MM.1S (cell line): ENCODE data around the gene GZF1.

Experiments used
- DNase-seq: peaks from one replicate; pipeline ENCODE4 v3.0.0-alpha.2; 2015
- H2AFZ ChIP-seq: fragments of 300-600 bp; sonication (generic); 2 replicates; pipeline ENCODE4 v1.6.0; 2016; ENCODE audit warnings: antibody characterized with exemption, low read length
- H3F3A ChIP-seq: fragments of 300-600 bp; sonication (generic); 2 replicates; pipeline ENCODE4 v1.6.1; 2016; ENCODE audit warnings: mild to moderate bottlenecking, antibody characterized with exemption, low read length, moderate library complexity, mixed read lengths; ENCODE audit not compliant: insufficient read depth
- H3K27ac ChIP-seq: fragments of 300-600 bp; sonication (generic); 2 replicates; pipeline ENCODE4 v1.5.1; 2016; ENCODE audit warnings: mild to moderate bottlenecking, low read length
- H3K27me3 ChIP-seq: fragments of 300-600 bp; sonication (generic); replicated peaks from 2 replicates; pipeline ENCODE4 v1.6.0; 2016; ENCODE audit warnings: low read length; ENCODE audit not compliant: insufficient read depth
- H3K36me3 ChIP-seq: fragments of 300-600 bp; sonication (generic); replicated peaks from 2 replicates; pipeline ENCODE4 v1.6.1; 2016; ENCODE audit warnings: mild to moderate bottlenecking, low read length, mixed read lengths; ENCODE audit not compliant: insufficient read depth
- H3K4me1 ChIP-seq: fragments of 300-600 bp; sonication (generic); 2 replicates; pipeline ENCODE4 v1.6.1; 2016; ENCODE audit warnings: low read length, mixed read lengths
- H3K4me2 ChIP-seq: fragments of 300-600 bp; sonication (generic); 2 replicates; pipeline ENCODE4 v1.6.0; 2016; ENCODE audit warnings: low read depth, low read length
- H3K4me3 ChIP-seq: fragments of 300-600 bp; sonication (generic); 2 replicates; pipeline ENCODE4 v1.5.1; 2016; ENCODE audit warnings: low read length, mixed read lengths
- H3K79me2 ChIP-seq: fragments of 300-600 bp; sonication (generic); 2 replicates; pipeline ENCODE4 v1.6.1; 2016; ENCODE audit warnings: mixed run types, low read length, mixed read lengths
- H3K9ac ChIP-seq: fragments of 300-600 bp; sonication (generic); 2 replicates; pipeline ENCODE4 v1.6.1; 2016; ENCODE audit warnings: low read length, mixed read lengths
- H3K9me2 ChIP-seq: fragments of 300-600 bp; sonication (generic); replicated peaks from 2 replicates; pipeline ENCODE4 v1.6.1; 2016; ENCODE audit warnings: mild to moderate bottlenecking, low read length, mixed read lengths; ENCODE audit not compliant: insufficient read depth
- H3K9me3 ChIP-seq: fragments of 300-600 bp; sonication (generic); replicated peaks from 2 replicates; pipeline ENCODE4 v1.6.1; 2016; ENCODE audit warnings: mild to moderate bottlenecking, low read length, mixed read lengths; ENCODE audit not compliant: insufficient read depth
- H4K20me1 ChIP-seq: fragments of 300-600 bp; sonication (generic); 2 replicates; pipeline ENCODE4 v1.6.1; 2016; ENCODE audit warnings: mild to moderate bottlenecking, low read length, moderate library complexity, mixed read lengths; ENCODE audit not compliant: insufficient read depth
- EZH2 ChIP-seq: fragments of 300-600 bp; sonication (generic); optimal IDR thresholded peaks from 2 replicates; pipeline ENCODE3; 2017; ENCODE audit warnings: low read depth, mild to moderate bottlenecking, antibody characterized with exemption, low read length, mixed read lengths
- EZH2phosphoT487 ChIP-seq: fragments of 300-600 bp; sonication (generic); IDR thresholded peaks from 2 replicates; pipeline ENCODE4 v1.6.1; 2018; ENCODE audit warnings: antibody characterized with exemption, low read length
- TF ChIP-seq, protein P1 (sequence below): fragments of 300-600 bp; sonication (generic); IDR thresholded peaks from 2 replicates; pipeline ENCODE4 v1.5.1; 2016; ENCODE audit warnings: antibody characterized with exemption, low read length, mixed read lengths

Gene GZF1

DNA sequence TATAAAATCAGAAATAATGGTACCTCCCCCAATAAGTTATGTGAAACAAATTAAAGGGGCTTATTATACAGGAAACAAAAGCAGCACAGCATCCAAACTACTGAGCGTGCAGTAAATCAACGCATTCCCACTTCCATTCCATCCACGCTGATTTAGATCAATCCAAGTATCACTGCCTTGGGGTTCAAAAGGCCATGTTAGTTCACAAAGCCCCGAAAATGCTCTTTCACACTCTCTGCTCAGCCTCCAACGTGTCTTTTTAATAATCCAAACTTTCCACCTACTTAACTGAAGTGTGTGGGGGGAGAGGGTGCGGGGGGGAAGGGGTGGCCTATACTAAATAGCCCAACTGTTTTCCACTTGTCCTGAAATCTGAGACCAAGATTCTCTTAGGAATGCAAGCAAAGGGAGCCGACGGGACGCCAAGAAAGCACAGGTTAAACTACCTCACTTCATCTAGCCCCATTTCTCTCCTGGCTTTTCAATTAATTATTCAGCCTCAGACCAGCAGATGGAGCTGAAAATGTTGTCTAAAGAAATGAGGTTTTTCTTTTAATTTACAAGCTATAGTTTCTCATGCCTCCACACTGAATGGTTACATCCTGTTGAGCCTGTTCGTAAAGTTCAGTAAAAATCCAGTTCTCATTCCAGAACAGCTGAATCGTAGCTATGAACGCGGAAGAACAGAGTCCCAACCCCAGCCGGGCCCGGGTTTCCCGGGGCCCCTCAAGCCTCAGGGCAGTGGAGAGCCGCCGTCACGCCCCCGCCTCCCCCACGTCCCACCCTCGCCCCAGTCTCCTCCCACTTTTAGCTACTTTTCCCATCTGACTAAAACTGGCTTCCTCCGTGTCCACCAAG is 12.4 kb upstream of the GZF1 start:
- TF ChIP-seq EZH2phosphoT487 = no peak
- TF ChIP-seq, protein P1, sequence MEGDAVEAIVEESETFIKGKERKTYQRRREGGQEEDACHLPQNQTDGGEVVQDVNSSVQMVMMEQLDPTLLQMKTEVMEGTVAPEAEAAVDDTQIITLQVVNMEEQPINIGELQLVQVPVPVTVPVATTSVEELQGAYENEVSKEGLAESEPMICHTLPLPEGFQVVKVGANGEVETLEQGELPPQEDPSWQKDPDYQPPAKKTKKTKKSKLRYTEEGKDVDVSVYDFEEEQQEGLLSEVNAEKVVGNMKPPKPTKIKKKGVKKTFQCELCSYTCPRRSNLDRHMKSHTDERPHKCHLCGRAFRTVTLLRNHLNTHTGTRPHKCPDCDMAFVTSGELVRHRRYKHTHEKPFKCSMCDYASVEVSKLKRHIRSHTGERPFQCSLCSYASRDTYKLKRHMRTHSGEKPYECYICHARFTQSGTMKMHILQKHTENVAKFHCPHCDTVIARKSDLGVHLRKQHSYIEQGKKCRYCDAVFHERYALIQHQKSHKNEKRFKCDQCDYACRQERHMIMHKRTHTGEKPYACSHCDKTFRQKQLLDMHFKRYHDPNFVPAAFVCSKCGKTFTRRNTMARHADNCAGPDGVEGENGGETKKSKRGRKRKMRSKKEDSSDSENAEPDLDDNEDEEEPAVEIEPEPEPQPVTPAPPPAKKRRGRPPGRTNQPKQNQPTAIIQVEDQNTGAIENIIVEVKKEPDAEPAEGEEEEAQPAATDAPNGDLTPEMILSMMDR = peak; percentile 44; the same call in 1 of the 2 replicates
- no peaks in the 10 kb centered on the region for H4K20me1 ChIP-seq
- H3K4me1 ChIP-seq = peaks cover 18% of the 10 kb centered on the region
- H2AFZ ChIP-seq = peak overlapping the region; percentile 71
- H3K27ac ChIP-seq = peak overlapping the region; percentile 94
- H3K36me3 ChIP-seq = no peaks in the 10 kb centered on the region
- peaks cover 21% of the 10 kb centered on the region for H3F3A ChIP-seq
- peak overlapping the region; percentile 98 for H3K9ac ChIP-seq
- peak; percentile 73 for DNase-seq
- H3K4me3 ChIP-seq = peak overlapping the region; percentile 98
- H3K9me2 ChIP-seq = no peaks in the 10 kb centered on the region
- H3K79me2 ChIP-seq = peaks cover 46% of the 10 kb centered on the region
- H3K27me3 ChIP-seq = no peaks in the 10 kb centered on the region
- H3K4me2 ChIP-seq = peak overlapping the region; percentile 82
- H3K9me3 ChIP-seq = no peaks in the 10 kb centered on the region

DNA sequence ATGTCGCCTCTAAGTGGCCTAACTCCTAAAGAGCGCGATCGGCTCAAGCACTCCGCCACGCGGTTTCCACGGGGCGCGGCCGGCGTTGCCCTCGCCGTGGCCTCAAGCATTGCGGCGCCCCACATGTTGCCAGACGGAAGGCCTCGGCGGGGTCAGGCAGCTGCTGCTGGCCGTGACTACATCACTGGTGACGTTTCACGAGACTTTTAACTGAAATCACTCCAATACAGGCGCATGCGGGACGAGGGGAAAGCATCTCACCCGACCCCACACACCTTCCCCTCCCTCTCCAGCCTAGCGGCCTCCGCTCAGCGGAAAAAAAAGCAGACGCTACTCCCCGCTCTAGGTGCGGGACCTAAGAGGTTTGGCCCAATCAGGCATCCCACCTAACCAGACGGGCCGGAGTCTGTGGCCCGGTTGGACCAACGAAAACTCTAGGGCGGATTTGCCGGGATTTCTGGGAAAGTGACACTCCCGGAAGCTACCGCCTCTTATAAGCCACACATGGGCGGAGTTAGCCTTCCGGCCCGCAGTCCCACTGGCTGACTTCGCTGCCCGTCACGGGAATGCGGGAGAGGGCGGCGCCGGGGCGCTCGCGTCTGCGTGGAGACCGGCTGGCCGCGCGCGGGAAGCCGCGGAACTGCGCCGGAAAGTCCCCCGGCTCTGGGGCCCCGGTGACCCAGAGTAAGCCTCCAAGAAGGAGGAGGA is 11.6 kb upstream of the GZF1 start, which contains the start of gene NXT1:
TSS of gene NXT1 (plus strand) at position 596 of the 708 bp plus-strand sequence. CDS start 3,251 bp downstream, outside the sequence.
- peak; percentile 97 for DNase-seq
- Histone ChIP-seq H3F3A (peaks cover 22% of the 10 kb centered on the region), H3K9ac (peak within 1 kb of the TSS; percentile 98), H2AFZ (peak within 1 kb of the TSS; percentile 74), H3K4me2 (peak within 1 kb of the TSS; percentile 82), H3K27me3 (no peaks in the 10 kb centered on the region), H3K9me3 (no peaks in the 10 kb centered on the region), H3K36me3 (no peaks in the 10 kb centered on the region), H3K4me1 (peaks cover 18% of the 10 kb centered on the region), H3K9me2 (no peaks in the 10 kb centered on the region), H3K27ac (peak within 1 kb of the TSS; percentile 94), H3K4me3 (peak within 1 kb of the TSS; percentile 98), H3K79me2 (peaks cover 52% of the 10 kb centered on the region), H4K20me1 (no peaks in the 10 kb centered on the region)
- TF ChIP-seq, protein P1 = no peak
- TF ChIP-seq EZH2 (no peak), EZH2phosphoT487 (no peak)

DNA sequence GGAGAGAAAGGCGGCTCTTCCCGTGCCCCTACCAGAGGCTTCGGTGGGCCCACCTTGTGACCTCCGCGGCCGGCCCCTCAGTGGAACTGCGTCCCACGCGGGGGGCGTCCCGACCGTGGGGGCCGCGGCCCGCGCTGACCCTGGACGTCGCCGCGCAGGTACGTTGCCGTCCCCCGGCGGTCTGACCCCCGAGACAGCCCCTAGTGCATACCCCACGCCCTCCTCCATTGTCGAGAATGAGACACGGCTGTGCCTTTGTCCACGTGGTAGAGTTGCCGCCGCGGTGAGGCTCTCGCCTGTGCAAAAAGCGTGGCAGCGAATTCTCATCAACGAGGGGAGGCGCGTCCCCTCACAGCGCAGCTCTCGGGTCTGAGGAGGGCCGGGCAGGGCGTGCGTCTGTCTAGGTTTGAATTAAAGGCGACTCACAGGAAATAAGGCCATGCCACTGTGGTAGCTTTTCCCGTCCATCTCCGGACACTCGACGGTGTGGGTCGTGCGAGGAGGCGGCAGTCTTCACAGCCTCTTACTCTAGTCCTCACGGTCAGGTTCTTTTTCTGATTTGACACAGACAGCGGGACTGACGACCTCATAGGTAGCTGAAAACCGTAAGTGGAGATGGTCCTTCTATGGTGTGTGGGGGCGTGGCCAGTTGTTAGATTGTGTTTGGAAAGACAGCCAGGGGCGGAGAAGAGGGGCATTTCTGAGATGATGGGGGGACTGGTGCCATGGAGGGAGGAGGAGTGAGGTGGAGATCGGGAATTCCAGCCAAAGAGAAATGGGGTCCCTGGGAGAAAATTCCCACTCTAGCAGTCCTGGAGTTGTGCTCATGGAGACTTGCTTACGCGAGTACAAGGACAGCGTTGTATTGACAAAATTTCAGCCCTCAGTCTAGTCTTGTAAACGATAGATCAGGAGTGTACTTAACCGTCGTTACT is 10.8 kb upstream of the GZF1 start:
- peak overlapping the region; percentile 74 for H2AFZ ChIP-seq
- DNase-seq = peak; percentile 48
- H3K4me2 ChIP-seq = peak overlapping the region; percentile 79
- peaks cover 3% of the 10 kb centered on the region; the same call in 1 of the 2 replicates for H3K36me3 ChIP-seq
- TF ChIP-seq EZH2 (no peak), EZH2phosphoT487 (no peak)
- TF ChIP-seq, protein P1 = no peak
- H3K9ac ChIP-seq = peak overlapping the region; percentile 98
- H4K20me1 ChIP-seq = no peaks in the 10 kb centered on the region
- H3K79me2 ChIP-seq = peaks cover 61% of the 10 kb centered on the region
- peaks cover 24% of the 10 kb centered on the region for H3K4me1 ChIP-seq
- peak overlapping the region; percentile 94 for H3K27ac ChIP-seq
- no peaks in the 10 kb centered on the region for H3K9me2 ChIP-seq
- peak overlapping the region; percentile 98 for H3K4me3 ChIP-seq
- H3K9me3 ChIP-seq = no peaks in the 10 kb centered on the region
- peaks cover 30% of the 10 kb centered on the region for H3F3A ChIP-seq
- no peaks in the 10 kb centered on the region for H3K27me3 ChIP-seq
